Osteoblast (primary cell): ENCODE data around the gene TRIO. TPM values are rescaled to one million over a fixed set of nuclear protein-coding genes. Genes with fewer than 3 reads are reported as not detected.

Source experiments
- DNase-seq: peaks from one replicate; pipeline ENCODE4 v3.0.0; 2011; ENCODE audit warnings: low spot score, mixed read lengths; ENCODE audit not compliant: insufficient read length; ENCODE audit errors: missing footprints
- H2AFZ ChIP-seq: 2 replicates; pipeline ENCODE4 v1.6.0; 2011; ENCODE audit warnings: mild to moderate bottlenecking, low read length
- H3K27ac ChIP-seq: 2 replicates; pipeline ENCODE4 v1.5.1; 2011; ENCODE audit warnings: mild to moderate bottlenecking, low read depth, low read length, moderate library complexity
- H3K27me3 ChIP-seq: 2 replicates; pipeline ENCODE4 v1.6.0; 2012; ENCODE audit warnings: mild to moderate bottlenecking, control low read depth, inconsistent platforms, low read length, moderate library complexity; ENCODE audit not compliant: insufficient read depth
- H3K36me3 ChIP-seq: 2 replicates; pipeline ENCODE4 v1.5.1; 2011; ENCODE audit warnings: mild to moderate bottlenecking, low read length, control low read depth, moderate library complexity; ENCODE audit not compliant: insufficient read depth
- H3K4me1 ChIP-seq: 2 replicates; pipeline ENCODE4 v1.5.1; 2011; ENCODE audit warnings: mild to moderate bottlenecking, low read length, control low read depth, moderate library complexity; ENCODE audit not compliant: insufficient read depth
- H3K4me2 ChIP-seq: 2 replicates; pipeline ENCODE4 v1.6.0; 2011; ENCODE audit warnings: mild to moderate bottlenecking, low read length; ENCODE audit not compliant: insufficient read depth
- H3K4me3 ChIP-seq: fragments of 200-600 bp; sonication (generic); 3 replicates; pipeline ENCODE4 v1.5.1; 2012; ENCODE audit warnings: mild to moderate bottlenecking, low read length, inconsistent platforms; ENCODE audit not compliant: insufficient read depth
- H3K79me2 ChIP-seq: 2 replicates; pipeline ENCODE4 v1.6.0; 2012; ENCODE audit warnings: mild to moderate bottlenecking, low read length, control low read depth, inconsistent platforms; ENCODE audit not compliant: insufficient read depth
- H3K9me3 ChIP-seq: 2 replicates; pipeline ENCODE4 v1.5.1; 2011; ENCODE audit warnings: low read depth, low read length, control low read depth
- H4K20me1 ChIP-seq: 2 replicates; pipeline ENCODE4 v1.6.0; 2012; ENCODE audit warnings: mild to moderate bottlenecking, low read length, control low read depth; ENCODE audit not compliant: insufficient read depth
- CTCF ChIP-seq: IDR thresholded peaks from 2 replicates; pipeline ENCODE4 v1.5.1; 2011; ENCODE audit warnings: mild to moderate bottlenecking, low read depth, low read length, moderate library complexity; ENCODE audit errors: extremely low read depth
- total RNA-seq: library from RNA; depleted of rRNA; stranded (reverse); fragments of >200 nt; gene quantifications from 2 replicates; pipeline ENCODE4 v1.2.3, GENCODE V29; 2012

TRIO gene
- total RNA-seq, 1 donor, result 274 TPM

DNA sequence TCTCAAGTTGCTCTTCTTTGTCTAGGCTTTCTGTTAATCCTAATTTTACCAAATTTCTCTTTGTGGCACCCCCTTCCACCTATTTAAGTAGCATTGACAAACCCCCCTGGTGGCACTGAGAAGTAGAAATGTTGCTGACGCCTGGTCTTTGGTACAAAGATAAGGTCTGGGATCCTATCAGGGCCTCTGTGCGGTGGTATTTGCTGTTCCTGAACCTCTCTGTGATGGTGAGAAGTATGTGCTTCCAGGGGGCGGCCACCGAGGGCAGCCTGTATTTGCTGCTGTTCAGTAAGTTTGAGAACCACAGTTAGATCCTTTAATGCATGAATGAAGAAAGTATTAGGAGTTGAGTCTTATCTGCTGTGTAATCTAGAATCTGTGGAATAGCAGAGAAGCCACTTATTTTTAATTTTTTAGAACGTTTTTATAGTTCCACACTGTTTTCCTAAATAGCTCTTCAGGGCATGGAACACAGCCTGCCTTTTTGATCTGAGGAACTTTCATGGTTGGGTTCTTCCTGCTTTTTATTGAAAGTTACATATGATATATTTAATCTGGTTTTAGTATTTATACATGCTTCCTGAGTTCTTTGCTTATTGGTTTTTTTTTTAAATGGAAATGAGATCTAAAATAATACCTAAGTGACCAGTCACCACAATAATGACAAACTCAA, 124.2 kb downstream of the TRIO start:
- Histone ChIP-seq H3K27me3 (no peaks in the 10 kb centered on the region), H3K9me3 (no peaks in the 10 kb centered on the region), H3K79me2 (peaks cover 88% of the 10 kb centered on the region), H4K20me1 (peaks cover 6% of the 10 kb centered on the region), H3K4me1 (peaks cover 87% of the 10 kb centered on the region), H2AFZ (no peak overlapping the region), H3K36me3 (peaks cover 16% of the 10 kb centered on the region), H3K27ac (peak overlapping the region; percentile 93), H3K4me2 (peak overlapping the region; percentile 63), H3K4me3 (no peak overlapping the region)
- no peak for DNase-seq
- TF ChIP-seq CTCF, result peak; percentile 6

DNA sequence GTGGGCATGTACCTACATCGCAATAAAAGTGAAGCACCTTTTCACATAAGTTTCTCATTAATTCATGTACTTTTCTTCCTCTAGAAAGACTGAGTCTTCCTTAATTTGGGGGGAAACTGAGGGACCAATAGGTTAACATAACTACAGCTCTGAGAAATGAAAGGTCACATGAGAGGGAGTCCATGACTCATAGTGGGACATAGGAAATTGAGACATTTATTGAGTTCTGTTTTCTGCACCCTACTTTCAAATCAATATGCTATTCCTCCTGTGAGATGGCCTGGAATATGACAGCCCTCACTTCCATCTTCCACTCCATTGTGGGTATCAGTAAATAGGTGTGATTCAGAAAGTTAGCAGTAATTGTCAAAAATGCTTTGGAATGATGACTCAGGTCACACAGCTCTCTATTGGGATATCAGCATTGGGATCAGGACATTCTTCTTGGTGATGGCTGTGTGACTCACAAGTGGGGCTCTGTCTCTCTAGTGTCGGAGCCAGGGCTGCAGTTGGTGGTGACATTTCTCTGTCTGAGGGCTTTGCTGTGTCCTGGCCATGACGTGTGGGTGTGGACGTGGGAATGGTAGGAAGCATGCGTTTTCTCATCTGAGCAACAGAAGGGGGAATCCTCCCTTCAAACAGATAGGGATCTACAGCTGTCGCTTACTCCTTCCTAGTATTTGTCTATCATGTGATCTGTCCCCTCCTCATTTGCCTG, 125.0 kb downstream of the TRIO start:
- H3K79me2 ChIP-seq, result peaks cover 88% of the 10 kb centered on the region
- no peak for TF ChIP-seq CTCF
- H3K36me3 ChIP-seq, result peaks cover 20% of the 10 kb centered on the region
- H3K27me3 ChIP-seq, result no peaks in the 10 kb centered on the region
- H3K4me1 ChIP-seq, result peaks cover 78% of the 10 kb centered on the region
- no peak for DNase-seq
- peak overlapping the region; percentile 63 for H3K4me2 ChIP-seq
- H3K4me3 ChIP-seq, result peak overlapping the region; percentile 19
- peaks cover 6% of the 10 kb centered on the region for H4K20me1 ChIP-seq
- no peak overlapping the region for H2AFZ ChIP-seq
- no peaks in the 10 kb centered on the region for H3K9me3 ChIP-seq
- peak overlapping the region; percentile 93 for H3K27ac ChIP-seq

- Histone ChIP-seq H3K4me2 (peak overlapping the region; percentile 63), H3K4me1 (peaks cover 73% of the 10 kb centered on the region), H3K79me2 (peaks cover 88% of the 10 kb centered on the region), H3K36me3 (peaks cover 25% of the 10 kb centered on the region), H2AFZ (no peak overlapping the region), H4K20me1 (peaks cover 6% of the 10 kb centered on the region), H3K27ac (peak overlapping the region; percentile 93), H3K4me3 (peak overlapping the region; percentile 19), H3K27me3 (no peaks in the 10 kb centered on the region), H3K9me3 (no peaks in the 10 kb centered on the region)
- peak; percentile 66 for DNase-seq
- no peak for TF ChIP-seq CTCF
These were observed 125.6 kb downstream of the TRIO start for GRCh38 chr5:14268738-14269137.

- Histone ChIP-seq H3K4me3 (no peak overlapping the region), H3K9me3 (no peaks in the 10 kb centered on the region), H3K27me3 (no peaks in the 10 kb centered on the region), H3K36me3 (peaks cover 32% of the 10 kb centered on the region), H3K4me2 (peak overlapping the region; percentile 63), H3K4me1 (peaks cover 66% of the 10 kb centered on the region), H4K20me1 (peaks cover 9% of the 10 kb centered on the region), H2AFZ (no peak overlapping the region), H3K79me2 (peaks cover 91% of the 10 kb centered on the region), H3K27ac (peak overlapping the region; percentile 93)
- no peak for DNase-seq
- no peak for TF ChIP-seq CTCF
These were observed 126.3 kb downstream of the TRIO start for GRCh38 chr5:14269395-14269794.
